ENCODE results near the gene GTF3C1. TPM values are rescaled to one million over a fixed set of nuclear protein-coding genes. Genes with fewer than 3 reads are reported as not detected.

Gene GTF3C1
- total and polyA plus RNA-seq, 2 of the 8 experiments (the other 6 are each of a cell fraction or from before 2014, with no cell fraction given): 89.3 to 126 TPM

DNA sequence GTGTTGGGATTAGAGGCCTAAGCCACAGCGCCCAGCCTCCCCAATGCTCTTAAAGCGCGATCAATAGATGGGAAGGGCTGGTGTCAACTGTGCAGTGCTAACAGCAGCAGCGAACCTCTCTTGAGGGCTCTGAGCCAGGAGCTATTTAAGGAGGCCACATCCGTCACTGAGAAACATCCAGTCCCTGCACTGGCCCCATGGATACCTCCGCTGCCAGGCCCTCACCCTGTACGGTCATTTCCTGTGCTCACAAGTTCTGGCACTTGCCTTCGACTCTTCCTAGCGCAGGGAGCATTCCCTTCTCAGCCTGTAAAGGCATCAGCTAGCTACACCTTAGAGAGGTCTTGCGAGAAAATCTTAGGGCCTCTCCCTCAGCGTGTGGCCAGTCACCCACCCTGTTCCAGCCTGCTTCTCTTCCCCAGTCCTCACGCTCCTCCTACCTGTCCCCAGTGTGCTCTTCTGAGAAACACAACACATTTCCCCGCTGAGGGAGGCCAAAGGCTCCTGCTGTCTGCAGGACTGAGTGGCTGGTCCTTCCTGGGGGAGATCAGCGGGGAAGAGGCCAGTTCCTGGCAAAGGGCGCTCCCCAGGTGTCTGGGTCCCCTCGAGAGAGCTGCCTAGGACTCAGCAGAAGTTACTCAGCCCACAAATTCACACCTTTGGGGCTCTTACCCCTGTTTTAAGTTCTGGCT is 28.6 kb downstream of the GTF3C1 start:
- Histone ChIP-seq H3K79me1 (ENCODE audit: low read depth, low read length) (no peaks in the 10 kb centered on the region; the same call in 1 of the 2 replicates), H3K27me3 (replicated peaks in 1 of 4; ENCODE audit: control insufficient read depth in 3 of 4, extremely low read depth in 1 of 4, insufficient read depth in 3 of 4, low read length in 3 of 4) (no peaks in the 10 kb centered on the region), H2BK15ac (ENCODE audit: low read length) (no peak overlapping the region), H3K14ac (ENCODE audit: insufficient read length) (no peak overlapping the region), H3K18ac (ENCODE audit: extremely low read depth, low read length) (no peak overlapping the region), H3K36me3 (ENCODE audit: control insufficient read depth in 2 of 4, insufficient read depth in 4 of 4, low read length in 3 of 4) (peaks cover 10 to 47% (median 22%) of the 10 kb centered on the region in 4 experiments; a peak in 7 of 8 replicates), H3K4me2 (ENCODE audit: insufficient read depth in 1 of 2, low read depth in 2 of 2, low read length in 2 of 2) (no peak overlapping the region), H3K4me1 (replicated peaks in 1 of 4; ENCODE audit: control insufficient read depth in 3 of 4, insufficient read depth in 4 of 4, low read length in 3 of 4) (peaks cover 0 to 3% (median 0%) of the 10 kb centered on the region in 4 experiments; a peak in 1 of 7 replicates), H2BK120ac (replicated peaks; ENCODE audit: low read depth, low read length) (no peak overlapping the region), H3K4ac (replicated peaks; ENCODE audit: insufficient read length, low read depth, low read length) (no peak overlapping the region), H2BK12ac (ENCODE audit: low read depth, low read length) (no peak overlapping the region), H3K27ac (ENCODE audit: low read depth, low read length) (no peak overlapping the region), H3K9ac (replicated peaks in 1 of 4; ENCODE audit: extremely low read depth in 1 of 4, low read depth in 3 of 4, low read length in 3 of 4) (no peak overlapping the region), H3K9me3 (ENCODE audit: insufficient read depth in 2 of 2, low read depth in 1 of 2, low read length in 1 of 2) (no peaks in the 10 kb centered on the region), H3K4me3 (ENCODE audit: extremely low read depth in 1 of 4, insufficient read depth in 2 of 4, low read depth in 3 of 4, low read length in 4 of 4) (no peak overlapping the region), H3K79me2 (ENCODE audit: control insufficient read depth in 1 of 2, insufficient read depth in 2 of 2, low read length in 2 of 2) (no peaks in the 10 kb centered on the region), H2BK5ac (ENCODE audit: low read depth, low read length) (no peak overlapping the region), H2AK5ac (ENCODE audit: low read depth, low read length) (no peak overlapping the region), H3K23ac (ENCODE audit: insufficient read length) (no peak overlapping the region), H2BK20ac (ENCODE audit: low read length) (no peak overlapping the region), H4K20me1 (replicated peaks in 1 of 2; ENCODE audit: control insufficient read depth in 1 of 2, insufficient read depth in 2 of 2, low read length in 2 of 2) (peaks cover 0 to 11% of the 10 kb centered on the region in 2 experiments), H3K56ac (replicated peaks; ENCODE audit: insufficient read length, low read depth, low read length) (no peak overlapping the region), H4K91ac (replicated peaks; ENCODE audit: insufficient read length, low read length) (no peak overlapping the region), H4K5ac (ENCODE audit: insufficient read length, low read depth, low read length) (no peak overlapping the region), H2AFZ (ENCODE audit: low read length) (no peak overlapping the region), H3K23me2 (ENCODE audit: low read depth, low read length) (no peaks in the 10 kb centered on the region), H4K8ac (ENCODE audit: extremely low read depth, insufficient read depth, low read length) (peak overlapping the region; percentile 57; the same call in 1 of the 2 replicates)
- CTCF ChIA-PET (ENCODE audit: partially characterized antibody): interaction anchor here (0.6 to 1.8 kb wide), 3 partner anchors 10 to 366 kb away, joined by 3 to 4 read pairs (median 4); no protein-coding TSS in a partner anchor
- POLR2A ChIA-PET (ENCODE audit: partially characterized antibody): interaction anchor here (0.8 to 2.2 kb wide), 3 partner anchors 9 to 30 kb away, joined by 3 to 5 read pairs (median 3); partner anchors contain the start of genes GTF3C1 and KATNIP
- DNase-seq (ENCODE audit: low read depth in 1 of 2, low spot score in 2 of 2) (no peak), FAIRE-seq (no peak)
- WGBS, 2 experiments (ENCODE audit: extremely low coverage in 1 of 2, insufficient coverage in 1 of 2, insufficient read length in 1 of 2, insufficient replicate concordance in 2 of 2, low coverage in 1 of 2, low lambda C conversion rate in 2 of 2, missing lambda C conversion rate in 1 of 2): 93% methylated on average over 16 of the region's 16 CpGs; no CpG with 5 or more reads in 1 of the 2 experiments
- no peak for TF ChIP-seq MAFK (IDR thresholded peaks at IDR 0.05; ENCODE audit: low read depth, low read length)
- TF ChIP-seq SIRT6 (IDR thresholded peaks at IDR 0.05; ENCODE audit: low read length): no peak
- TF ChIP-seq EP300 (IDR thresholded peaks at IDR 0.05; ENCODE audit: borderline replicate concordance in 1 of 2, low read depth in 2 of 2, low read length in 2 of 2): no peak
- TF ChIP-seq SAP30 (IDR thresholded peaks at IDR 0.05; ENCODE audit: insufficient read depth, insufficient replicate concordance, low read length): no peak
- no peak for TF ChIP-seq EZH2 (IDR thresholded peaks at IDR 0.05; ENCODE audit: low read depth, low read length, severe bottlenecking)
- no peak for TF ChIP-seq GABPA (IDR thresholded peaks at IDR 0.05; ENCODE audit: borderline replicate concordance, insufficient read depth, low read length)
- TF ChIP-seq, protein P1, sequence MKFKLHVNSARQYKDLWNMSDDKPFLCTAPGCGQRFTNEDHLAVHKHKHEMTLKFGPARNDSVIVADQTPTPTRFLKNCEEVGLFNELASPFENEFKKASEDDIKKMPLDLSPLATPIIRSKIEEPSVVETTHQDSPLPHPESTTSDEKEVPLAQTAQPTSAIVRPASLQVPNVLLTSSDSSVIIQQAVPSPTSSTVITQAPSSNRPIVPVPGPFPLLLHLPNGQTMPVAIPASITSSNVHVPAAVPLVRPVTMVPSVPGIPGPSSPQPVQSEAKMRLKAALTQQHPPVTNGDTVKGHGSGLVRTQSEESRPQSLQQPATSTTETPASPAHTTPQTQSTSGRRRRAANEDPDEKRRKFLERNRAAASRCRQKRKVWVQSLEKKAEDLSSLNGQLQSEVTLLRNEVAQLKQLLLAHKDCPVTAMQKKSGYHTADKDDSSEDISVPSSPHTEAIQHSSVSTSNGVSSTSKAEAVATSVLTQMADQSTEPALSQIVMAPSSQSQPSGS (IDR thresholded peaks at IDR 0.05; ENCODE audit: low read length): no peak
- no peak for TF ChIP-seq HDAC6 (IDR thresholded peaks at IDR 0.05; ENCODE audit: low read depth, low read length)
- TF ChIP-seq SP1 (IDR thresholded peaks at IDR 0.05; ENCODE audit: low read depth, low read length): no peak
- TF ChIP-seq BCL11A (IDR thresholded peaks at IDR 0.05; ENCODE audit: low read depth in 2 of 2, low read length in 2 of 2): no peak
